ENCODE measurements around the gene OTUD5. TPM values are rescaled to one million over a fixed set of nuclear protein-coding genes. Genes with fewer than 3 reads are reported as not detected.

Gene OTUD5
- total RNA-seq, 2 donors from 2014 or later = 50.3 to 56.5 TPM

DNA sequence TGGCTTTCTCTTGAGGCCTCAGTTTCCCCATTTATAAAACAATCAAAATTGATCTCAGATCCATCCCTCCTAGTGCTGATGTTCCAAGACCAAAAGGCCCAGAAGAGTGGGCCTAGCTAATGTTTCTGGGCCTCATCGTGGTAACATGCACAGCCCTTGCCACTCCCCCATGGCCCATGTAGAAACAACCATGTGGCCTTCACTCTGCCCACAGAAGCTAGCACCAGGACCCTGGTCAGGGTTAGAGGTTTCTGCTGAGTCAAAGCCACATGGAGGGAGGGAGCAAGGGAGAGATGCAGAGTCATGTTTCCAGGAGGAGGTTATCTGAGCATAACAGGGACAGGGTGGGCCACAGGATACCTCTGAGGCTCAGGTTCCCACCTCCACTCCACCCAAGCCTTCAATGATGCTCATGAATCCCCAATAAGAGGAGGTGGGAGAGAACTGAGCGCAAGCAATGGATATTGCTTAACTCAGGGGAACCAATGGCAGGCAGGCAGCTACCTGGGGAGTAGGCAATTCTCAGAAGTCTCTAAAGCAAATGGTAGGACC, 16.9 kb downstream of the OTUD5 start:
- WGBS, 2 experiments (ENCODE audit: insufficient coverage in 1 of 2, insufficient read length in 1 of 2) = 92% methylated on average over 2 of the region's 2 CpGs; no CpG with 5 or more reads in 1 of the 2 experiments
- Mint-ChIP-seq H3K36me3 (ENCODE audit: low read depth) (peaks cover 40% of the 10 kb centered on the region), H3K27ac (no peak overlapping the region), H3K4me1 (peaks cover 16% of the 10 kb centered on the region), H3K4me3 (no peak overlapping the region), H3K27me3 (ENCODE audit: insufficient read depth) (no peaks in the 10 kb centered on the region), H3K9me3 (peaks cover 62% of the 10 kb centered on the region)
- Histone ChIP-seq H3K9me3 (ENCODE audit: control insufficient read depth, low read length) (no peaks in the 10 kb centered on the region), H3K27me3 (ENCODE audit: control insufficient read depth, insufficient read depth, low read length, poor library complexity, severe bottlenecking) (no peaks in the 10 kb centered on the region), H3K4me3 (ENCODE audit: low read length) (no peak overlapping the region), H3K9ac (ENCODE audit: extremely low read depth, low read length, poor library complexity, severe bottlenecking) (no peak overlapping the region), H3K36me3 (ENCODE audit: control insufficient read depth, insufficient read depth, low read length) (peaks cover 28% of the 10 kb centered on the region), H3K4me1 (ENCODE audit: control insufficient read depth, insufficient read depth, low read length) (peaks cover 3% of the 10 kb centered on the region), H3K27ac (ENCODE audit: low read depth, low read length) (no peak overlapping the region)
- DNase-seq = no peak
- TF ChIP-seq, protein P1, sequence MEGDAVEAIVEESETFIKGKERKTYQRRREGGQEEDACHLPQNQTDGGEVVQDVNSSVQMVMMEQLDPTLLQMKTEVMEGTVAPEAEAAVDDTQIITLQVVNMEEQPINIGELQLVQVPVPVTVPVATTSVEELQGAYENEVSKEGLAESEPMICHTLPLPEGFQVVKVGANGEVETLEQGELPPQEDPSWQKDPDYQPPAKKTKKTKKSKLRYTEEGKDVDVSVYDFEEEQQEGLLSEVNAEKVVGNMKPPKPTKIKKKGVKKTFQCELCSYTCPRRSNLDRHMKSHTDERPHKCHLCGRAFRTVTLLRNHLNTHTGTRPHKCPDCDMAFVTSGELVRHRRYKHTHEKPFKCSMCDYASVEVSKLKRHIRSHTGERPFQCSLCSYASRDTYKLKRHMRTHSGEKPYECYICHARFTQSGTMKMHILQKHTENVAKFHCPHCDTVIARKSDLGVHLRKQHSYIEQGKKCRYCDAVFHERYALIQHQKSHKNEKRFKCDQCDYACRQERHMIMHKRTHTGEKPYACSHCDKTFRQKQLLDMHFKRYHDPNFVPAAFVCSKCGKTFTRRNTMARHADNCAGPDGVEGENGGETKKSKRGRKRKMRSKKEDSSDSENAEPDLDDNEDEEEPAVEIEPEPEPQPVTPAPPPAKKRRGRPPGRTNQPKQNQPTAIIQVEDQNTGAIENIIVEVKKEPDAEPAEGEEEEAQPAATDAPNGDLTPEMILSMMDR (conservative IDR thresholded peaks at IDR 0.05) = no peak

- no peak overlapping the region for H3K27ac Mint-ChIP-seq
- Histone ChIP-seq H3K9ac (ENCODE audit: extremely low read depth, low read length, poor library complexity, severe bottlenecking) (no peak overlapping the region), H3K27ac (ENCODE audit: low read depth, low read length) (no peak overlapping the region), H3K9me3 (ENCODE audit: control insufficient read depth, low read length) (no peaks in the 10 kb centered on the region), H3K27me3 (ENCODE audit: control insufficient read depth, insufficient read depth, low read length, poor library complexity, severe bottlenecking) (no peaks in the 10 kb centered on the region), H3K36me3 (ENCODE audit: control insufficient read depth, insufficient read depth, low read length) (peaks cover 35% of the 10 kb centered on the region), H3K4me1 (ENCODE audit: control insufficient read depth, insufficient read depth, low read length) (peaks cover 3% of the 10 kb centered on the region), H3K4me3 (ENCODE audit: low read length) (no peak overlapping the region)
- TF ChIP-seq, protein P1 (conservative IDR thresholded peaks at IDR 0.05) = no peak
- DNase-seq = no peak
- H3K36me3 Mint-ChIP-seq (ENCODE audit: low read depth) = peaks cover 48% of the 10 kb centered on the region
- WGBS, 2 experiments (ENCODE audit: insufficient coverage in 1 of 2, insufficient read length in 1 of 2) = 89% methylated on average over 2 of the region's 3 CpGs; no CpG with 5 or more reads in 1 of the 2 experiments
- H3K4me1 Mint-ChIP-seq = peaks cover 16% of the 10 kb centered on the region
- H3K27me3 Mint-ChIP-seq (ENCODE audit: insufficient read depth) = no peaks in the 10 kb centered on the region
- H3K9me3 Mint-ChIP-seq = peaks cover 70% of the 10 kb centered on the region
- H3K4me3 Mint-ChIP-seq = no peak overlapping the region
Observed at GRCh38 chrX:48939524-48940228, 17.7 kb downstream of the OTUD5 start.

DNA sequence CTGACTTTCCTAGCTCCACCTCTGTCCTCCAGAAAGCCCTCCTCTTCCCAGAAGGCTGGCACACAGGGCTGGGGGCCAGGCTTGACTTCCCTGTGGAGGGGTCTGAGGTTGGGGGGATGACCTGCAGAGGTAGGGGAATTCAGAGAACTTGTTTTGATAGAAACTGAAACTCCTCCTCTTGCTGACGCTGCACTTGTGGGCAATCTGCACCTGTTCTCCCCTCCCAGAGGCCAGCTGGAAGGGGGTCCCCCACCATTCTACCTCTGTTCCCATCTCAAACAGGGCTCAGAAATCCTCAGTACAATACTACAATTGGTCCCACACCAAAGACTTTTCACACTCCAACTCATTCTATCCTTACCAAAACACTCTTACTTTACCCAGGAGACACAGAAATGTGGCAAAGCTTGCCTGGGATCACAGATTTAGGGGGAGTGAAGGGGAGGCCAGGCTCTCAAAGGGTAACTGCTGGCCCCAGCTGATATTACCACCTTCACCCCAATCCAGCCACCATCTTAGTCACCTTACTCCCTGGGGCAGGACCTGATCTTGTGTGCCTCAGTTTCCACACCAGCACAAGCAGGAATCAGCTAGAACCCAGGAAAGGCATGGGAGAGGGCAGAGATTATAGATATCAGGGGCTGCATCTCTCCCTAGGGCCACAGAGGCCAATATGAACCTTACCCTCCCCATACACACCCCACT, 18.5 kb downstream of the OTUD5 start:
- H3K4me3 ChIP-seq (ENCODE audit: low read length) = no peak overlapping the region
- H3K9me3 ChIP-seq (ENCODE audit: control insufficient read depth, low read length) = no peaks in the 10 kb centered on the region
- no peaks in the 10 kb centered on the region for H3K27me3 ChIP-seq (ENCODE audit: control insufficient read depth, insufficient read depth, low read length, poor library complexity, severe bottlenecking)
- Mint-ChIP-seq H3K27ac (no peak overlapping the region), H3K4me1 (peaks cover 16% of the 10 kb centered on the region), H3K27me3 (ENCODE audit: insufficient read depth) (no peaks in the 10 kb centered on the region), H3K9me3 (peaks cover 67% of the 10 kb centered on the region), H3K4me3 (no peak overlapping the region), H3K36me3 (ENCODE audit: low read depth) (peaks cover 51% of the 10 kb centered on the region)
- no peak for DNase-seq
- 100% methylated on average over 1 of the region's 1 CpG; no CpG with 5 or more reads in 1 of the 2 experiments for WGBS, 2 experiments (ENCODE audit: insufficient coverage in 1 of 2, insufficient read length in 1 of 2)
- no peak overlapping the region for H3K27ac ChIP-seq (ENCODE audit: low read depth, low read length)
- H3K36me3 ChIP-seq (ENCODE audit: control insufficient read depth, insufficient read depth, low read length) = peaks cover 42% of the 10 kb centered on the region
- H3K4me1 ChIP-seq (ENCODE audit: control insufficient read depth, insufficient read depth, low read length) = peaks cover 3% of the 10 kb centered on the region
- TF ChIP-seq, protein P1 (conservative IDR thresholded peaks at IDR 0.05) = no peak
- no peak overlapping the region for H3K9ac ChIP-seq (ENCODE audit: extremely low read depth, low read length, poor library complexity, severe bottlenecking)

All from endodermal cell (in vitro differentiated cells).